GM20431 (cell line): ENCODE measurements around the gene TP53I11.

Source experiments
- in situ Hi-C: fragments of 300-500 bp; cut with MseI, MboI; formaldehyde crosslinking; loops from one replicate; pipeline ENCODE4 v1.15.0; 2020; ENCODE audit warnings: low sequenced_read_pairs; ENCODE audit not compliant: unreplicated experiment

The TP53I11 gene

DNA sequence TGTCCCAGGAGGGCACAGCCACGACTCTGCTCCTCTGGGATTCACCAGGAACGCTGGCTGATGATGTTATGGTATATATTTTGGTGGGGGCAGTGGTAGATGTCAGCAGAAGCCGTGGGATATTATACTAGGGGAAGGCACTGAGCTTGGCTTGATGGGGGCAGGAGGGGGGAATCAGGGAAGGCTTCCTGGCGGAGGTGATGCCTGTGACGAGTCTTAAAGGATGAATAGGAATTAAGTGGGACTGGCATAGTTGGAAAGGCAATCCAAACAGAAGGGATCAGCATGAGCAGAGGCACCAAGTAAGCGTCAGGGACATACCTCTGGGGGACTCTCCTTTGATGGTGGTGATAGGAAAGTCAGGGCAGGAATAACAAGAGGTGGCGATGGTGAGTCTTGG is 47.6 kb downstream of the TP53I11 start:
- in situ Hi-C loops = loop anchor here (25.0 kb wide), 2 partner anchors 166 to 366 kb away; partner anchors contain the start of gene TSPAN18

DNA sequence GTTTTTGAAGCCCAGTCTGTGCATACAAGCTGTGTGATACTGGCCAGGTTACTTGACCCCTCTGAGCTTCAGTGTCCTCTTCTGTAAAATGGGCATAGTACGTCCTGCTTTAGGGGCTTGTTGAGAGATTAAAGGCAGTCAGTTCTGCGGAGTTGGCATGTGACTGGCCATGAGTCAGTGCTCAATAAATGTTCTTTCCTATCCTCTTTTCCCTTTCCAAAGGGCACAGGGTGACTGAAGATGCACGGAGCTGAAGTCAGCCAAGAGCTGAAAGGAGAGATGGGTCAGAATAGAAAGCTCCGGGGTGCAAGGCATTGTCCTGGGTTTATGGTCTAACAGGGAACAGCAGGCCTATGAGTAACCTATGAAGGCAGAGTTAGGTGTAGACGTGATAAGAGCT is 48.9 kb downstream of the TP53I11 start:
- in situ Hi-C loops = loop anchor here (25.0 kb wide), 2 partner anchors 164 to 364 kb away; partner anchors contain the start of gene TSPAN18

DNA sequence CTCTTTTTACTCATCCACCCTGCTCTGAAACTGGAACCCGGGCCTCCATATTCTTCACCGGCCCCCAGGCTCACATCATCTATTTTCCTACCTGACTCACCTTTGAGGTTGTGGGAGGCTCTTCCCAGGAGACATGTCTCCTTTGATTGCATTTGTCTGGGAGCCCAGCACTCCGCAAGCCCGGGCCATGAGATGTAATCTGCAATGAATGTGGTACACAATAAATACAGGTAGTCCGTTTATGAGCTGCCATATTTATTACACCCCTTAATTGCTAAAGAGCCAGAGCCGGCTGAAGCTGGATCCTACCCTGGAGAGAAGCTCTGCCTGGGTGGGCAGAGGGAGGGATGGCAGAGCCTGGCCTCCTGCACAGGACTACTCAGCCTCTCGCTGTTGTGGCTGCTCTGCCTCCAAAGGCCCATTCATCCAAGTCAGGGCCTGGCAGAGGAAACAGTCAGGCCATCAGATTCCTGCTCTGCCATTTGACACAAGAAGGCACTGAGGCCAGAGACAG is 49.5 kb downstream of the TP53I11 start:
- in situ Hi-C loops = loop anchor here (25.0 kb wide), 2 partner anchors 164 to 364 kb away; partner anchors contain the start of gene TSPAN18

DNA sequence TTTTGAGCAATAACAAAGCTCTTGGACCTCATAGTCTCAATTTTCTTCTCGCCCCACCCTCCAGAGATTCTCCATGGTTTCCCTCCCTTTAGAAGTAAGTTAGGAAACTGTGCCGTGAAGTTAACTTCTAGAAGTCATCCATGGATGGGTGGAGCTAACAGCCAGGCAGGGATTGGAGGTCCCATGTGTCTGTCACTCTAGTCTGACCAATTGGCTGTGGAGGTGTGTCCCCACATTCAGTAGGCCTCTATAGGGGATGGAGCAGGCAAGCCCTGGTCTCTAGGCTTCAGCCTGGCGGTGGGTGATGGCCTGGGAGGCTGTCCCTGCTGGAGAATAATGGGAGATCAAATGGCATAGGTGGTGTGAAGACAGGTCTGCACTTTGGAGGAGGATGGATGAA is 50.7 kb downstream of the TP53I11 start:
- in situ Hi-C loops = loop anchor here (25.0 kb wide), 2 partner anchors 163 to 363 kb away; partner anchors contain the start of gene TSPAN18

DNA sequence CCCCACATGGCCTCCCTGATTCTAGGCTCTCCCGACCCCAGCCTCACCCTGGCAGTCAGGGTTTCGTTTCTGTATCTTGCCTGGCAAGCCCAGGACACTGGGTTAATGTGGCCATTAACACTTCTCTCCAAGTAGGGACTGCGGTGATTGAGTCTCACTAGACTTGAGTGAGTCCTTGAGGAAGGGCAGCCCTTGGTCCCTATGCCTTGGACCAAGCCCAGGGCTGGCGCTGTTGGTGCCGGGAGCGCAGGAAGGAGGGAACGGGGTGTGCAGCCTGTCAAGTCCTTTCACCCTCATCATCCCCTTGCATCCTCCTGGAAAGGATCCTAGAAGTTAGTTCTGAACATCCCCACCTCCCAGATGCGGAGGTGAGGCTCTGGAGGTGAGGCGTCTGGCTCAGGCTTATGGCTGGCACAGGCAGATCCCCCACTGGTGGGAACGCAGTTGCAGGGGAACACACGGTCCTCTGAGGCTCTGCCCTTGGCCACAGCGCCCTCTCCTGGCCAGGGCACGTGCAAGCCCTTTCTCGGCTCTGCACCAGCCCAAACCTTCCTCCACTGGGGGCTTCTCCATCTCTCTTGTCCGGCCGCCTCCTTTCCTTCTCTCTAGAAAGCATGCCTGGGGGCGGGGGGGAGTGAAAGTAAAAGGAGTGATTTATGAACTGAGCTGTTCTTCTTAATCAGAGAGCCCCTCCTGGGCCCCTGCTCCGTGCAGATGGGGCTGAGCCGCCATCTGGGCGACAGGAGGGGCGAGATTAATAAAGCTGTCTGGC is 56.7 kb downstream of the TP53I11 start:
- in situ Hi-C loops = no loop called here

DNA sequence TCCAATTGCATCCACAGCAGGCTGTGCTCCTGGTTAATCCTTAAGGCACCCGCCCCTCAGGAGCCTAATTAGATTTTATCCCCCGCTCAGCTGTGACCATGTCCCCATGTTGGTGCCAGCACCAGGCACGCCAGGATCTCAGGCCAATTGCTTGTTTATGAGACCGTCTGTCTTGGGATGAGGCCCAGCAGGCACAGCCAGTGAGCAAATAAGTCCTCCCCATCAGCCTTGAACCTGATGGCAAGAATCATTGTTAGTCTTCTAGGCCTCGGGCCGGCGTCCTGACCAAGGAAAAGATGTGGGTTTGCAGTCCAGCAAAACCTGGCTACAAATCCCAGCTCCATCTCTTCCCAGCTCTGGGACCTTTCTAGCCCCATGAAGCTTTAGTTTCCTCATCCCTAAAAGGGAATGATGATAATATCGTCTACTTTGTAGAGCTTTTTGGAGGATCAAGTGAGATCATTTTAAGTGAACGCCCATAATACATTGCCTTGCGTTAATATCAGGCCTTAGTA is 57.3 kb downstream of the TP53I11 start:
- in situ Hi-C loops = no loop called here

DNA sequence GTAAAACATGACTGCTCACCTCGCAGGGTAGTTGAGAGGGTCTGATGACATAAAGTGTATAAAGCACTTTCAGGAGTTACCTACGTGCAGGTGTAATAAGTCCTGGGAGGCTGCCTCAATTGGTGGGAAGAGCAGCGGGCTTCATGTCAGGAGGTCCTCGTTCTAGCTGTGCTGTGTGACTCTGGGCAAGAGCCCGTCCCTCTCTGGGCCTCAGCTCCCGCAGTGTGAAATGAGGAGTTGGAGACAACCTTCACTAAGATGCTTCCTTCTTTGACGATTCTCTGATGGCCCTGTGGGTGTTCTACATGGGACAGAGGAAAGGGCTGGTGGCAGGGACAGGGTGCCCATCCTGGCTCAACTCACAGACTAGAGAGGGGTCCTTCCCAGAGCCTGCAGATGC is 57.8 kb downstream of the TP53I11 start:
- in situ Hi-C loops = no loop called here

DNA sequence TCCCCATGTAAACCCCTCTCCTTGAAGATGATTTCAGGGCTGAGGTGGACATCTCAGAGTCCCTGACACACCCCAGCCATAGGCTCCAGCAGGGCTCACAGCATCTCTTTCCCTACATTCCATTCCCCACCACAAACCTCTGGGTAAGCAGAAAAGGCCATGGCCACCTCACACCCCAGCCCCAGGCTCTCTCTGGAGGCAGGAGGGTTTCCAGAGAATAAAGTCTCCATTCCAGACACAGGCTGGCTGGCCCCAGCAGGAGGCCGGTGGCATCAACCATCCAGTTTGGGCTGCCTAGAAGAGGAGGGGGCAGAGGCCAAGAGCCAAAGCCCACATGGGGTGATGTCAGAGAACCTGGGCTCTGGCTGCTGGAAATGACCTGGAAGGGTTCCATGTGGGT is 61.4 kb downstream of the TP53I11 start:
- in situ Hi-C loops = no loop called here

DNA sequence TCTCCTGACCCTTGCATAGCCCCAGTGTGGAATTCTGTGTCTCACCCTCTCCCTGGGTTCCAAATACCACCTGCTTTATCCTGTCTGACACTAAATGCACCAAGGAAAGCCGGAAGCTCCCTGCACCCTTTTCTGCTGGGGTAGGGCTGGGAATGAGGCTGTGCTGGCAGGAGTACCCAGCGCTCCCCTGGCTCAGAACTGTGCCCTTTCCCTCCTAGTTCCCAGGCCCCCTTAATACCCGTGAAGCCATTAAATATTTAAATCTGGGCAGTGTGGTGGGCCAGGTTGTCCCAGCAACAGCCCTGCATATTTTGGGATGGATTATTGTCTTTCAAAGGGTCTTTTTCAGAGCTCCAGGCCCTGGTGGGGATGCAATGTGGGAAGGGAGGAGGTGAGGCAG is 63.0 kb downstream of the TP53I11 start:
- in situ Hi-C loops = no loop called here

DNA sequence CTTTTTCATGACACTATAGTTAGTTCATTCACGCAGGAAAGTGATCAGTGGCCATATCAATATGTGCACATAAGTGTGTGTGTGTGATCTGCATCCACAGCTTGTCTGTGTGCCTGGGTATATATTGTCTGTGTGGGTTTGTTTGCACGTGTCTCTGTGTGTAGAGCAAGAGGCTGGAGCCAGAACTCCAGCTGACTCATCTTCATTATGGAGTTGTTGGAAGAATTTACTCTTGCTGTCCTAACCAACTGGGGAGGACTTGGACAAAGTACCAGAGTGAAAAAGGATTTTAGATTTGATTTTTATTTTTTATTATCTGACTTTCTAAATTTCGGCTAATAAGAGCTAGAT is 63.9 kb downstream of the TP53I11 start:
- in situ Hi-C loops = no loop called here

DNA sequence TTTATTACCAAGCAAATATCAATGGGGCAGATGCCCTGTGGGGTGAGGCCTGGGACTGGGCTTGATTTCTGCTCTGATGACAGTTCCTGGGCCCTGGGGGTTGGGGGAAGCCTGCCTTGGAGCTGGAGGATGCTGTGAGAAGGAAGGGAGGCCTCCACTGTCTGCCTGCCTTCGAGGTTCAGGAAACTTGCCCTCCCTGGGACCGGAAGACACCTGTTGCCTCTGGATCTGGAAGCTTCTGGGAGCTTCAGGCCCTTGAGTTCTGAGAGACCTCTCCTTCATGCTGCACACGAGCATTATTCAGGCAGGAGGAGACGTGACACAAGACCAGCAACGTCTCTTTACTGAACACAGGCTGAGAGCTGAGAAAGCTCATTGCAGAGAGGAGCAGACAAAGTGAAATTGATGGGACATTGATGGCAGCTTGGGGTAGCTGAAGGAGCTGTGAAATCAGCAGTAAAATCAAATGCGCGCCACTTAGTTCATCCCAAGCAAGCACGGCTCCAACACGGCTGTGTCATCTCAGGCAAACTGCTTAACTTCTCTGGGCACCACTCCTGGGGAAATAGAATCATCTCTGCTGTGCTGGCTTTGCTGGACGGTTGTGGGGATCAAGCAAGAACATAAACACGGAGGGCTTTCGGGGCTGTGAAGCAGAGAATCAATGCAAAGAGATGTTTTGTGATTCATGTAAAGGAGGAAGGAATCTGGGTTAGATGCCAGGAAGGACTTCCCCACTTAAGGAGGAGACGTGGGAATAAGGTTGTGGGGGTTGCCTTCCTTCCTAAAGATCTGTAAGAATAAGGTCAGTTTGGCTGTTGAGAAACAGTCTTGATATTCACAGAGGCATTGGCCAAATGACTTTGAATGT is 64.5 kb downstream of the TP53I11 start:
- in situ Hi-C loops = no loop called here

DNA sequence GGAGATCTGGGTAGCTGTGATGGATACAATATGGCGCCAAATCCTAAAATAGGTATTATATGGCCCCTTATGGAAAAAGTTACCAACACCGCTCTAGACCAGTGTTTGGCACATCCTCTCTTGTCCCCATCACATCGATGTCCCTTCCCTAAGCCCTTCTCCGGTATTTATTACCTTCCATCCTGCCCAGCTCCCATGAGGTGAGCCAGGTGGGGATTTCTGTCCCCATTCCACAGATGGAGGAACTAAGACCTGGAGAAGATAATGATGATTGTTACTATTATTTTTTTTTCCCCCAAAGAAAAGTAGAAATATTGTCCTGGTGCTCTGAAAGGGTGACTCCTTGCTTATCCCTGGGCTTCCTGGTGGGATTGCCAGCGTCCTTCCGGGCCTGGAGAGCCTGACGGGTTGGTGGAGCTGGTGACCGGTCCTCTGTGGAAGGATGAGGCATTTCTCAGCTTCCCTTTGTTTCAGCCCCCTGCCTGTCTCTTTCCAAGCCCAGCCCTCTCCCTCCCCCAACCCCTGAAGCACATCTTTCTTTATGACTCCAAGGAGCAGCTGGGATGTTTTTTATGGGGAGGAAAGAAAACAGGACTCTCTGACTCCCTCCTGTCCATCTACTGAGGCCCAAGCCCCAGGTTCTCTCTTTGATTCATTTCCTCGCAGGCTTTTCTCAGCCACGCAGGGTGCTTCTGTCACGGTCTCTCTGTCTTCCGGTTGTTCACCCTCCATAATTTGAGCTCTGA is 65.4 kb downstream of the TP53I11 start:
- in situ Hi-C loops = no loop called here

DNA sequence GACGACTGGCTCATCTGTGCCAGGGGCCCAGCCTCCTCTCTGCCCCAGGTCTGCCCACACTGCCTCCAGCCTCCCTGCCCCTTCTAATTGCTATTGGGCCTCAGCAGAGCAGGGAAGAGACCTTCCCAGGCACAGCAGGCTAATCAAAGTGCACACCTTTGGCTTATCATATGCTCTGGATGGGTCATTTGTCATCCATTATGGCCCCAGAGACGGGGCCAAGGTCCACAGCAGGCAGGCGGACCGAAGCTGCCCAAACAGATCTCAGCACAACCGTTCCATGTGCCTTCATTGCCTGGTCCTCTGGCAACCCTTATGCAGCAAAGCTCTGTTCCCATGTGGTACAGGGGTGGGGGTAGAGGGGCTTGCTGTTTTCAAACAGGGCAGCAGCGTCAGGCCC is 66.6 kb downstream of the TP53I11 start:
- in situ Hi-C loops = no loop called here

DNA sequence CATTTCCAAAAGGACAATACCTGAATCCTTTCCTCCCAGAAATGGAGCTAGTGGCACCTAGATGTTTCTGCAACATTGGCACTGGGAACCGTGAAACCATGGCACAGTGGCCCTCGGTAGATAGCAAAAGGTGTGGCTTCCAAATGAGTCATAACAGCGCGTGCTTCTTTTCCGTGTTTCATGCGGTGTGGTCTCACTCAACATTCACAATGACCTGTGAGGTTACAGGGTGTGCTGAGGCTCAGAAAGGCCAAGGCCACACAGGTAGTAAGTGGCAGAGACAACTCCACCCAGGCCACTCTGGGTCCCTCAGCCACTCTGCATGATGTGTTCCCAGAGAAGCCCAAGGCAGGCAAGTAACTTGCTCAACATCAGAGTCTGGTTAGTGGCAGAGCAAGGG is 67.4 kb downstream of the TP53I11 start:
- in situ Hi-C loops = no loop called here
